Suprapubic skin (tissue), 4 donors: ENCODE measurements around the gene NUBP1. TPM values are rescaled to one million over a fixed set of nuclear protein-coding genes. Genes with fewer than 3 reads are reported as not detected.

Experiments used
- DNase-seq, 2 donors: peaks; one replicate each; pipeline ENCODE4 v3.0.0-alpha.2; 2019; ENCODE audit warnings: low spot score in 2 of 2
- H3K27ac ChIP-seq: fragments of 200-600 bp; sonication (generic); one replicate; pipeline ENCODE4 v1.5.1; 2019
- H3K27me3 ChIP-seq: fragments of 200-600 bp; sonication (generic); one replicate; pipeline ENCODE4 v1.5.1; 2019
- H3K36me3 ChIP-seq: fragments of 200-600 bp; sonication (generic); one replicate; pipeline ENCODE4 v1.5.1; 2019
- H3K4me1 ChIP-seq: fragments of 200-600 bp; sonication (generic); one replicate; pipeline ENCODE4 v1.5.1; 2019
- H3K4me3 ChIP-seq: fragments of 200-600 bp; sonication (generic); one replicate; pipeline ENCODE4 v1.5.1; 2019; ENCODE audit warnings: mild to moderate bottlenecking
- H3K9me3 ChIP-seq: fragments of 200-600 bp; sonication (generic); one replicate; pipeline ENCODE4 v1.5.1; 2019
- CTCF ChIP-seq, 2 donors: fragments of 200-600 bp in 1 of 2; fragments of 450-650 bp in 1 of 2; sonication (generic) in 1 of 2; IDR thresholded peaks; one replicate each; pipeline ENCODE4 v1.5.1; 2016 to 2019; ENCODE audit warnings: antibody characterized with exemption in 2 of 2, mild to moderate bottlenecking in 1 of 2, moderate library complexity in 1 of 2
- EP300 ChIP-seq: sonication (generic); formaldehyde crosslinking; IDR thresholded peaks from one replicate; pipeline ENCODE4 v1.6.1; 2017; ENCODE audit warnings: antibody characterized with exemption
- POLR2A ChIP-seq, 2 donors: fragments of 450-650 bp; IDR thresholded peaks; one replicate each; pipeline ENCODE4 v1.6.1; 2017; ENCODE audit warnings: antibody characterized with exemption in 2 of 2, mild to moderate bottlenecking in 2 of 2, moderate library complexity in 2 of 2
- POLR2AphosphoS5 ChIP-seq, 3 donors: sonication (generic); formaldehyde crosslinking; IDR thresholded peaks; one replicate each; pipeline ENCODE4 v1.6.1; 2017; ENCODE audit warnings: antibody characterized with exemption in 3 of 3
- WGBS: methylation state at CpG from one replicate; pipeline ENCODE4 v1.1.5; 2018; 5-methylcytosine and 5-hydroxymethylcytosine counted together
- total RNA-seq, 4 donors: library from RNA; depleted of rRNA; stranded (reverse); fragments of >200 nt; gene quantifications; one replicate each; pipeline ENCODE4 v1.1.0, GENCODE V29; 2016

The NUBP1 gene
- total RNA-seq, 4 donors from 2014 or later, result 12.2 to 19.2 (median 16.3) TPM

GRCh38 chr16:10806698-10807097 lies 63.1 kb downstream of the NUBP1 start:
- H3K4me1 ChIP-seq, result no peaks in the 10 kb centered on the region
- DNase-seq, result no peak

GRCh38 chr16:10808218-10808617 lies 64.6 kb downstream of the NUBP1 start:
- H3K4me1 ChIP-seq, result no peaks in the 10 kb centered on the region
- no peak overlapping the region for H3K27ac ChIP-seq
- H3K4me3 ChIP-seq, result no peak overlapping the region
- DNase-seq, result no peak
- H3K9me3 ChIP-seq, result no peaks in the 10 kb centered on the region
- TF ChIP-seq CTCF (IDR thresholded peaks at IDR 0.05) (no peak), POLR2AphosphoS5 (IDR thresholded peaks at IDR 0.05) (no peak), EP300 (no peak)
- no peaks in the 10 kb centered on the region for H3K27me3 ChIP-seq
- H3K36me3 ChIP-seq, result no peaks in the 10 kb centered on the region
- WGBS, result 94% methylated on average over 3 of the region's 3 CpGs

More at GRCh38 chr16:10806698-10807097, 63.1 kb downstream of the NUBP1 start:
- no peaks in the 10 kb centered on the region for H3K36me3 ChIP-seq
- no peak overlapping the region for H3K4me3 ChIP-seq
- TF ChIP-seq POLR2AphosphoS5 (IDR thresholded peaks at IDR 0.05), result no peak
- TF ChIP-seq EP300, result no peak
- no peak for TF ChIP-seq POLR2A (IDR thresholded peaks at IDR 0.05)
- no peak for TF ChIP-seq CTCF (IDR thresholded peaks at IDR 0.05)
- WGBS, result 78% methylated on average over 6 of the region's 6 CpGs
- H3K27me3 ChIP-seq, result no peaks in the 10 kb centered on the region
- no peak overlapping the region for H3K27ac ChIP-seq
- H3K9me3 ChIP-seq, result no peaks in the 10 kb centered on the region

- Histone ChIP-seq H3K27me3 (no peaks in the 10 kb centered on the region), H3K27ac (no peak overlapping the region), H3K36me3 (no peaks in the 10 kb centered on the region), H3K4me1 (no peaks in the 10 kb centered on the region), H3K9me3 (no peaks in the 10 kb centered on the region), H3K4me3 (no peak overlapping the region)
- 84% methylated on average over 3 of the region's 3 CpGs for WGBS
- no peak for TF ChIP-seq POLR2A (IDR thresholded peaks at IDR 0.05)
- no peak for DNase-seq
Measured at GRCh38 chr16:10808850-10809249, 65.2 kb downstream of the NUBP1 start.

- Histone ChIP-seq H3K4me1 (no peaks in the 10 kb centered on the region), H3K27ac (no peak overlapping the region), H3K27me3 (no peaks in the 10 kb centered on the region), H3K4me3 (no peak overlapping the region), H3K36me3 (no peaks in the 10 kb centered on the region), H3K9me3 (no peaks in the 10 kb centered on the region)
- 93% methylated on average over 3 of the region's 3 CpGs for WGBS
- no peak for TF ChIP-seq EP300
- no peak for TF ChIP-seq CTCF (IDR thresholded peaks at IDR 0.05)
- TF ChIP-seq POLR2AphosphoS5 (IDR thresholded peaks at IDR 0.05), result no peak
- TF ChIP-seq POLR2A (IDR thresholded peaks at IDR 0.05), result no peak
- no peak for DNase-seq
Measured at GRCh38 chr16:10809706-10810105, 66.1 kb downstream of the NUBP1 start.

- no peak overlapping the region for H3K27ac ChIP-seq
- H3K36me3 ChIP-seq, result no peaks in the 10 kb centered on the region
- no peaks in the 10 kb centered on the region for H3K4me1 ChIP-seq
- H3K9me3 ChIP-seq, result no peaks in the 10 kb centered on the region
- H3K4me3 ChIP-seq, result no peak overlapping the region
- 56% methylated on average over 6 of the region's 6 CpGs for WGBS
- DNase-seq, result no peak
- TF ChIP-seq POLR2AphosphoS5 (IDR thresholded peaks at IDR 0.05) (no peak), EP300 (no peak), CTCF (IDR thresholded peaks at IDR 0.05) (no peak), POLR2A (IDR thresholded peaks at IDR 0.05) (no peak)
- H3K27me3 ChIP-seq, result peaks cover 3% of the 10 kb centered on the region
Measured at GRCh38 chr16:10812312-10813098, 68.9 kb downstream of the NUBP1 start.
